ENCODE data around the gene UBE3C.

The UBE3C gene

DNA sequence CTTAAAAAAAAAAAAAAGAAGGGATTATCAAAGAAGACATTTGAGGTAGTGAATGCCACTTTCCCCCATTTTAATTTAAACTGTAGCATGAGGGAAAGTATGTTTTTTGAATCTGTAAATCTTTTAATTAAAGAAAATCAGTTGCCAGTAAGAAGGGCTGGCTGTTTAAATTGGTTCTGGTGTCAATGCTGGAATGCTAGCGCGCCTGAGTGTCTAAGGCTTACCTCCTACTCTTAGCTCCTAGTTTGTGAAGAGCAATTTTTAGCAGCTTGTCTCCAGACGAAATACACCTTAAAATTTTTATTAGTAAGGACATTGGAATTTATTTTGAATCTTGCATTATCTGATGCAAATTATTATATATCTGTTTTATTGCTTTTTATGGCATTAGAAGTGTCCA is 54.1 kb downstream of the UBE3C start:
- Histone ChIP-seq H3K9ac (ENCODE audit: low read length) (no peak overlapping the region), H4K91ac (ENCODE audit: low read depth, low read length) (no peak overlapping the region), H3K4ac (ENCODE audit: low read depth, low read length) (no peak overlapping the region), H3K9me3 (ENCODE audit: insufficient read depth, low read depth, low read length) (no peaks in the 10 kb centered on the region), H2AK5ac (ENCODE audit: low read length) (no peak overlapping the region), H4K12ac (ENCODE audit: low read depth, low read length) (no peak overlapping the region), H3K4me2 (ENCODE audit: low read length) (no peak overlapping the region), H3K23ac (ENCODE audit: low read length) (no peak overlapping the region), H3K4me3 (ENCODE audit: low read depth, low read length) (no peak overlapping the region), H3K18ac (ENCODE audit: low read length) (no peak overlapping the region), H2BK5ac (ENCODE audit: low read depth, low read length, poor library complexity) (no peak overlapping the region), H3K36me3 (ENCODE audit: control insufficient read depth in 1 of 2, insufficient read depth in 2 of 2, low read length in 2 of 2) (peaks cover 17 to 28% of the 10 kb centered on the region in 2 experiments), H3K27ac (ENCODE audit: low read depth, low read length) (no peak overlapping the region), H3K4me1 (ENCODE audit: control insufficient read depth in 1 of 2, insufficient read depth in 2 of 2, low read length in 2 of 2) (peaks cover 0 to 5% of the 10 kb centered on the region in 2 experiments), H3K79me1 (ENCODE audit: low read length) (no peaks in the 10 kb centered on the region), H3K14ac (ENCODE audit: low read length) (no peak overlapping the region), H2AFZ (ENCODE audit: insufficient read depth, low read length, poor library complexity) (no peak overlapping the region), H3K79me2 (ENCODE audit: control insufficient read depth, insufficient read depth, low read length, poor library complexity) (no peaks in the 10 kb centered on the region), H3K27me3 (ENCODE audit: insufficient read depth, low read length) (no peaks in the 10 kb centered on the region), H2BK120ac (ENCODE audit: insufficient read depth, low read length, poor library complexity) (no peak overlapping the region), H2BK12ac (ENCODE audit: low read length) (no peak overlapping the region), H4K8ac (ENCODE audit: low read depth, low read length) (no peak overlapping the region)
- WGBS (ENCODE audit: extremely low coverage, insufficient coverage, insufficient read length): no CpG with 5 or more reads among the region's 3 CpGs
- no peak for DNase-seq

DNA sequence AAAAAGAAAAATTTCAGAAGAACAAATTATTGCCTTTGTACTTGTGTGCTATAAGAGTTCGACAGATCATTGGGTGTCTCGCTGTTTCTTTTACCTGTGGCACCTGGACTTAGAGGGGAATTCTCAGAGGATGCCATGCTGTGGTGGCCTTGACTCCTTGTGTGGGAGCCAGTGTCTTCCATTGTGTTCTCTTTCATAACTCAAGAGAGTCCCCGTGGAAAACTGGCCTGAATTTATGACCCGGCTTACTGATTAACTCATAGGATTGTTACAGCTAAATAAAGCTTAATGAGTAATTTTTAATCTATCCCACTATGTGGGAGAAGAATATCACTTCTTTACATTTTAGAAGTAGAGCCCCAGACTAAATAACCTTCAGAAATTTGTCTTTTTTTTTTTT is 54.5 kb downstream of the UBE3C start:
- DNase-seq: no peak
- H3K9me3 ChIP-seq (ENCODE audit: insufficient read depth, low read depth, low read length): no peaks in the 10 kb centered on the region
- no peak overlapping the region for H3K4me2 ChIP-seq (ENCODE audit: low read length)

DNA sequence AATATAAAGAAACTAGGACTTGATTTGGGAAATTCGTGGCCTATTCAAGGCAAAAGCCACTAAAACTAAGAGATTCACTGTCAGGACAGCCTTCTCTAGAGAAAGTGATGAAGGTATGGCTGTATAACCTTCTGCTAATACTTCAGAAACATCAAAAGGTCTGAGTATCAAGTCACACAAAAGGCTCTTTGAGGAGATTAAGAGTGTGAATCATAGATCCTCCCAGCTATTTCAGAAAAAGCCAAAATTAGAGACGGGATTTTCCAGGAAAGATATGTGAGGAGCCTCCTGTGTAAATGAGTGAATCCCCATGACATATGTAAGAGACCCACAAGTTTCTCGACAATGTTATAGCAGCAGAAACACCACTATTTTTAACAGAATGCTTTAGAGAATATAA is 56.2 kb downstream of the UBE3C start:
- no peak overlapping the region for H2AFZ ChIP-seq (ENCODE audit: insufficient read depth, low read length, poor library complexity)
- H3K36me3 ChIP-seq (ENCODE audit: control insufficient read depth in 1 of 2, insufficient read depth in 2 of 2, low read length in 2 of 2): peaks cover 15 to 21% of the 10 kb centered on the region in 2 experiments
- no peak overlapping the region for H4K12ac ChIP-seq (ENCODE audit: low read depth, low read length)
- no peaks in the 10 kb centered on the region for H3K79me1 ChIP-seq (ENCODE audit: low read length)
- H2BK120ac ChIP-seq (ENCODE audit: insufficient read depth, low read length, poor library complexity): no peak overlapping the region
- H3K4me2 ChIP-seq (ENCODE audit: low read length): no peak overlapping the region
- H3K14ac ChIP-seq (ENCODE audit: low read length): no peak overlapping the region
- H3K27me3 ChIP-seq (ENCODE audit: insufficient read depth, low read length): no peaks in the 10 kb centered on the region
- no peak overlapping the region for H2AK5ac ChIP-seq (ENCODE audit: low read length)
- H3K18ac ChIP-seq (ENCODE audit: low read length): no peak overlapping the region
- H3K9me3 ChIP-seq (ENCODE audit: insufficient read depth, low read depth, low read length): no peaks in the 10 kb centered on the region
- H3K23ac ChIP-seq (ENCODE audit: low read length): no peak overlapping the region
- no CpG with 5 or more reads among the region's 3 CpGs for WGBS (ENCODE audit: extremely low coverage, insufficient coverage, insufficient read length)
- no peak overlapping the region for H4K8ac ChIP-seq (ENCODE audit: low read depth, low read length)
- no peak overlapping the region for H3K27ac ChIP-seq (ENCODE audit: low read depth, low read length)
- H3K4me3 ChIP-seq (ENCODE audit: low read depth, low read length): no peak overlapping the region
- no peak overlapping the region for H2BK12ac ChIP-seq (ENCODE audit: low read length)
- no peak overlapping the region for H4K91ac ChIP-seq (ENCODE audit: low read depth, low read length)
- no peak overlapping the region for H3K9ac ChIP-seq (ENCODE audit: low read length)
- no peaks in the 10 kb centered on the region for H3K79me2 ChIP-seq (ENCODE audit: control insufficient read depth, insufficient read depth, low read length, poor library complexity)
- H3K4me1 ChIP-seq (ENCODE audit: control insufficient read depth in 1 of 2, insufficient read depth in 2 of 2, low read length in 2 of 2): peaks cover 0 to 5% of the 10 kb centered on the region in 2 experiments
- no peak overlapping the region for H2BK5ac ChIP-seq (ENCODE audit: low read depth, low read length, poor library complexity)
- no peak overlapping the region for H3K4ac ChIP-seq (ENCODE audit: low read depth, low read length)
- DNase-seq: no peak

More for the DNA sequence above, 54.5 kb downstream of the UBE3C start:
- no peak overlapping the region for H3K27ac ChIP-seq (ENCODE audit: low read depth, low read length)
- no peaks in the 10 kb centered on the region for H3K79me2 ChIP-seq (ENCODE audit: control insufficient read depth, insufficient read depth, low read length, poor library complexity)
- H2BK5ac ChIP-seq (ENCODE audit: low read depth, low read length, poor library complexity): no peak overlapping the region
- H3K4ac ChIP-seq (ENCODE audit: low read depth, low read length): no peak overlapping the region
- H3K23ac ChIP-seq (ENCODE audit: low read length): no peak overlapping the region
- H3K18ac ChIP-seq (ENCODE audit: low read length): no peak overlapping the region
- peaks cover 0 to 5% of the 10 kb centered on the region in 2 experiments for H3K4me1 ChIP-seq (ENCODE audit: control insufficient read depth in 1 of 2, insufficient read depth in 2 of 2, low read length in 2 of 2)
- no peaks in the 10 kb centered on the region for H3K27me3 ChIP-seq (ENCODE audit: insufficient read depth, low read length)
- H2BK120ac ChIP-seq (ENCODE audit: insufficient read depth, low read length, poor library complexity): no peak overlapping the region
- H4K8ac ChIP-seq (ENCODE audit: low read depth, low read length): no peak overlapping the region
- H3K4me3 ChIP-seq (ENCODE audit: low read depth, low read length): no peak overlapping the region
- H3K9ac ChIP-seq (ENCODE audit: low read length): no peak overlapping the region
- H4K91ac ChIP-seq (ENCODE audit: low read depth, low read length): no peak overlapping the region
- H3K36me3 ChIP-seq (ENCODE audit: control insufficient read depth in 1 of 2, insufficient read depth in 2 of 2, low read length in 2 of 2): peaks cover 16 to 28% of the 10 kb centered on the region in 2 experiments
- H3K14ac ChIP-seq (ENCODE audit: low read length): no peak overlapping the region
- no peak overlapping the region for H2AFZ ChIP-seq (ENCODE audit: insufficient read depth, low read length, poor library complexity)
- no peak overlapping the region for H4K12ac ChIP-seq (ENCODE audit: low read depth, low read length)
- no peak overlapping the region for H2AK5ac ChIP-seq (ENCODE audit: low read length)
- no peaks in the 10 kb centered on the region for H3K79me1 ChIP-seq (ENCODE audit: low read length)
- H2BK12ac ChIP-seq (ENCODE audit: low read length): no peak overlapping the region
- WGBS (ENCODE audit: extremely low coverage, insufficient coverage, insufficient read length): no CpG with 5 or more reads among the region's 4 CpGs

DNA sequence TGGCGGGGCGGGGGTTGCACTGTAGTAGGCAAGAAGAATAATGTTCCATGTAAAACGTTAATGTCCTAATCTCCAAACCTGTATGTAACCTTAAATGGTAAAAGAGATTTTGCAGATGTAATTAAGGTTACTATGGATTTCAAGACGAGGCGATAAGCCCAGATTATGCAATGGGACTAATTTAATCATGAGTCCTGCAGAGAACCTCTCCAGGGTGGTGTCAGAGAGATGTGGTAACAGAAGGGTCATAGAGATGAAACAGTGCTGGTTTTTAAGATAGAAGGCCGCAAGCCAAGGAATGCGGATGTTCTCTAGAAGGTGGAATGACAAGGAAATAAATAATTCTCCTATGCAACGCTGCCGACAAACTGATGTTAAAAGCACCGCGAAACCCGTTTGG is 57.1 kb downstream of the UBE3C start:
- H3K36me3 ChIP-seq (ENCODE audit: control insufficient read depth in 1 of 2, insufficient read depth in 2 of 2, low read length in 2 of 2): peaks cover 10 to 14% of the 10 kb centered on the region in 2 experiments
- no peak overlapping the region for H3K27ac ChIP-seq (ENCODE audit: low read depth, low read length)
- no peaks in the 10 kb centered on the region for H3K27me3 ChIP-seq (ENCODE audit: insufficient read depth, low read length)
- no peak overlapping the region for H2BK12ac ChIP-seq (ENCODE audit: low read length)
- no peak overlapping the region for H3K4ac ChIP-seq (ENCODE audit: low read depth, low read length)
- H2BK120ac ChIP-seq (ENCODE audit: insufficient read depth, low read length, poor library complexity): no peak overlapping the region
- DNase-seq: peak in 1 of 2 donors; percentile 54
- no peak overlapping the region for H4K91ac ChIP-seq (ENCODE audit: low read depth, low read length)
- H3K14ac ChIP-seq (ENCODE audit: low read length): no peak overlapping the region
- no peak overlapping the region for H4K12ac ChIP-seq (ENCODE audit: low read depth, low read length)
- no peaks in the 10 kb centered on the region for H3K79me2 ChIP-seq (ENCODE audit: control insufficient read depth, insufficient read depth, low read length, poor library complexity)
- no peak overlapping the region for H3K9ac ChIP-seq (ENCODE audit: low read length)
- H3K4me1 ChIP-seq (ENCODE audit: control insufficient read depth in 1 of 2, insufficient read depth in 2 of 2, low read length in 2 of 2): peaks cover 0 to 5% of the 10 kb centered on the region in 2 experiments
- WGBS (ENCODE audit: extremely low coverage, insufficient coverage, insufficient read length): no CpG with 5 or more reads among the region's 12 CpGs
- no peaks in the 10 kb centered on the region for H3K9me3 ChIP-seq (ENCODE audit: insufficient read depth, low read depth, low read length)
- no peak overlapping the region for H2AFZ ChIP-seq (ENCODE audit: insufficient read depth, low read length, poor library complexity)
- no peak overlapping the region for H3K23ac ChIP-seq (ENCODE audit: low read length)
- no peak overlapping the region for H2BK5ac ChIP-seq (ENCODE audit: low read depth, low read length, poor library complexity)
- no peak overlapping the region for H2AK5ac ChIP-seq (ENCODE audit: low read length)
- H3K18ac ChIP-seq (ENCODE audit: low read length): no peak overlapping the region
- no peak overlapping the region for H3K4me3 ChIP-seq (ENCODE audit: low read depth, low read length)
- no peaks in the 10 kb centered on the region for H3K79me1 ChIP-seq (ENCODE audit: low read length)
- no peak overlapping the region for H4K8ac ChIP-seq (ENCODE audit: low read depth, low read length)
- no peak overlapping the region for H3K4me2 ChIP-seq (ENCODE audit: low read length)
